Measurements from ENCODE around the gene PTPMT1. TPM values are rescaled to one million over a fixed set of nuclear protein-coding genes. Genes with fewer than 3 reads are reported as not detected.
"Not testable (repeated sequence)": the region's sequence is repeated elsewhere in the genome, so short reads cannot be mapped to it uniquely, and the experiment has no call there.

Gene PTPMT1
- total RNA-seq, 3 donors from 2014 or later, result 130 to 139 (median 137) TPM

DNA sequence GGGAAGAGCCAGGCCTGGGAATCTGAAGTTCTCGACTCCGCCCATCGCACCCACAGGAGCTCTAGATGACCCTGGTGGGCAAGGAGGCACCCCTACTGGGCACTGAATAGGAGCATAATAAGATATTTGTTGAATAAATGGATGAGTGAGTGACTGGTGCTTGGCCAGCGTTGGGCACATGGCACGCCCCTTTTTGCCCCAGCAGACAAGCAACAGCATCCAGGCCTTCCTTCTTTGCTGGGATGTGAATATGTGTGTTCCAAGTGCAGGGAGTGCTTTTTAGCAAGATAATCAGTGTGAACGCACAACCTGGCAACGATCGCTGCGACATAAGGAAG is 12.0 kb upstream of the PTPMT1 start:
- Histone ChIP-seq H3K36me3 (no peaks in the 10 kb centered on the region), H3K4me1 (no peaks in the 10 kb centered on the region), H3K27ac (peak overlapping the region; percentile 94), H3K4me3 (peak overlapping the region; percentile 84 to 98 (median 85)), H3K9me3 (no peaks in the 10 kb centered on the region), H3K27me3 (no peaks in the 10 kb centered on the region)
- TF ChIP-seq POLR2A (IDR thresholded peaks at IDR 0.05) (no peak), POLR2AphosphoS5 (IDR thresholded peaks at IDR 0.05) (peak in 1 of 3 donors; percentile 2)
- TF ChIP-seq, protein P1, sequence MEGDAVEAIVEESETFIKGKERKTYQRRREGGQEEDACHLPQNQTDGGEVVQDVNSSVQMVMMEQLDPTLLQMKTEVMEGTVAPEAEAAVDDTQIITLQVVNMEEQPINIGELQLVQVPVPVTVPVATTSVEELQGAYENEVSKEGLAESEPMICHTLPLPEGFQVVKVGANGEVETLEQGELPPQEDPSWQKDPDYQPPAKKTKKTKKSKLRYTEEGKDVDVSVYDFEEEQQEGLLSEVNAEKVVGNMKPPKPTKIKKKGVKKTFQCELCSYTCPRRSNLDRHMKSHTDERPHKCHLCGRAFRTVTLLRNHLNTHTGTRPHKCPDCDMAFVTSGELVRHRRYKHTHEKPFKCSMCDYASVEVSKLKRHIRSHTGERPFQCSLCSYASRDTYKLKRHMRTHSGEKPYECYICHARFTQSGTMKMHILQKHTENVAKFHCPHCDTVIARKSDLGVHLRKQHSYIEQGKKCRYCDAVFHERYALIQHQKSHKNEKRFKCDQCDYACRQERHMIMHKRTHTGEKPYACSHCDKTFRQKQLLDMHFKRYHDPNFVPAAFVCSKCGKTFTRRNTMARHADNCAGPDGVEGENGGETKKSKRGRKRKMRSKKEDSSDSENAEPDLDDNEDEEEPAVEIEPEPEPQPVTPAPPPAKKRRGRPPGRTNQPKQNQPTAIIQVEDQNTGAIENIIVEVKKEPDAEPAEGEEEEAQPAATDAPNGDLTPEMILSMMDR (IDR thresholded peaks at IDR 0.05), result peak in 1 of 3 donors; percentile 14
- no peak for DNase-seq (ENCODE audit: low spot score in 2 of 2)
- intact Hi-C loops (cut with DNase I; ENCODE audit: low total_unique reads), result no loop called here

DNA sequence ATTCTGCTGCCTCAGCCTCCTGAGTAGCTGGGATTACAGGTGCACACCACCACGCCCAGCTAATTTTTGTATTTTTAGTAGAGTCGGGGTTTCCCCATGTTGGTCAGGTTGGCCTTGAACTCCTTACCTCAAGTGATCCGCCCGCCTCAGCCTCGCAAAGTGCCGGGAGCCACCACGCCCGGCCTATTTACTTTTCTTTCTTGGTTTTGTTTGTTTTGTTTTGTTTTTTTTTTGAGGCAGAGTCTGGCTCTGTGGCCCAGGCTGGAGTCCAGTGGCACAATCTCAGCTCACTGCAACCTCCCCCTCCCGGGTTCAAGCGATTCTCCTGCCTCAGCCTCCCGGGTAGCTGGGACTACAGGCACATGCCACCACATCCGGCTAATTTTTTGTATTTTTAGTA is 8.4 kb upstream of the PTPMT1 start:
- H3K9me3 ChIP-seq; H3K27ac ChIP-seq; H3K36me3 ChIP-seq; DNase-seq (ENCODE audit: low spot score in 2 of 2); H3K4me1 ChIP-seq; H3K27me3 ChIP-seq; H3K4me3 ChIP-seq; intact Hi-C loops (cut with DNase I; ENCODE audit: low total_unique reads): not testable (repeated sequence)

DNA sequence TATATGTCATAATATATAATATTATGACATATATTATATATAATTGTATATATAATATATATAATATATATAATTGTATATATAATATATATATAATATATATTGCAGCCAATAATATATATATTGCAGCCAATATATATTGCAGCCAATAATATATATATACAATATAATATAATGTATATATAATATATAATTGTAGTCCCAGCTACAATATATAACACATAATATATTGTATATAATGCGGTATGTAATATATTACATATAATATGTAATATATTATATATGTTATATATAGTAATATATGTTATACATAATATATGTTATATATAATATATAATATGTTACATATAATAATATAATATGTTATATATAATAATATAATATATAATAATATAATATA is 6.7 kb upstream of the PTPMT1 start:
- Histone ChIP-seq H3K27ac (no peak overlapping the region), H3K9me3 (no peaks in the 10 kb centered on the region), H3K4me1 (no peaks in the 10 kb centered on the region), H3K36me3 (no peaks in the 10 kb centered on the region), H3K4me3 (no peak overlapping the region), H3K27me3 (no peaks in the 10 kb centered on the region)
- no peak for DNase-seq (ENCODE audit: low spot score in 2 of 2)
- TF ChIP-seq, protein P1 (IDR thresholded peaks at IDR 0.05), result no peak
- TF ChIP-seq POLR2A (IDR thresholded peaks at IDR 0.05) (no peak), POLR2AphosphoS5 (IDR thresholded peaks at IDR 0.05) (no peak)
- intact Hi-C loops (cut with DNase I; ENCODE audit: low total_unique reads), result no loop called here

GRCh38 chr11:47560426-47560825 is 5.0 kb upstream of the PTPMT1 start:
- Histone ChIP-seq H3K27ac (no peak overlapping the region), H3K4me1 (no peaks in the 10 kb centered on the region), H3K27me3 (no peaks in the 10 kb centered on the region), H3K36me3 (no peaks in the 10 kb centered on the region), H3K9me3 (no peaks in the 10 kb centered on the region), H3K4me3 (no peak overlapping the region)
- intact Hi-C loops (cut with DNase I; ENCODE audit: low total_unique reads), result no loop called here
- no peak for DNase-seq (ENCODE audit: low spot score in 2 of 2)
- no peak for TF ChIP-seq POLR2AphosphoS5 (IDR thresholded peaks at IDR 0.05)
- TF ChIP-seq POLR2A (IDR thresholded peaks at IDR 0.05), result no peak
- TF ChIP-seq, protein P1 (IDR thresholded peaks at IDR 0.05), result no peak

GRCh38 chr11:47562393-47562792 is 3.0 kb upstream of the PTPMT1 start:
- not testable (repeated sequence) for DNase-seq (ENCODE audit: low spot score in 2 of 2); H3K9me3 ChIP-seq; H3K4me1 ChIP-seq

GRCh38 chr11:47564366-47564765 is 1.0 kb upstream of the PTPMT1 start:
- DNase-seq (ENCODE audit: low spot score in 2 of 2), result not testable (repeated sequence)

More at GRCh38 chr11:47562393-47562792, 3.0 kb upstream of the PTPMT1 start:
- intact Hi-C loops (cut with DNase I; ENCODE audit: low total_unique reads); H3K27ac ChIP-seq; H3K4me3 ChIP-seq; H3K36me3 ChIP-seq; H3K27me3 ChIP-seq: not testable (repeated sequence)

DNA sequence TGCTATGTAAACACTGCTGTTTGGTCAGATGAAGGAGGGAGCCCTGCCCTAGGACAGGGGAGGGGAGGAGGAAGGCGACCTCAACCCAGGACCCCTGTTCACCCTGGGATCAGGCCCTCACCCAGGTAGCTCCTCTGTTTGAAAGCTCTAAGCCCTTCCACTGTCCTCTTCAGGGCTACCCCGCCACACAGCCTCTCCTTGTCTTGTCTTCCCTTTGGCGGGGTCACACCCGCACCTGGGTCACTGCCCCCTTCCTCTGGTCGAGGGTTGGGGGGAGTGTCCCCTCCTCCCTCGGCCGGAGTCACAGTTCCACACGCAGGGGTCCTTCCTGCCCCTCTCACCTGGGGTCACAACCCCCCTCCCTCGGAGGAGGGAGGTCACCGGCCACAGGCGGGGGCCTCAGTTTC is 463 bp upstream of the PTPMT1 start:
- no peaks in the 10 kb centered on the region for H3K36me3 ChIP-seq
- DNase-seq (ENCODE audit: low spot score in 2 of 2), result no peak
- intact Hi-C loops (cut with DNase I; ENCODE audit: low total_unique reads), result no loop called here
- TF ChIP-seq, protein P1 (IDR thresholded peaks at IDR 0.05), result no peak
- no peak for TF ChIP-seq POLR2AphosphoS5 (IDR thresholded peaks at IDR 0.05)
- TF ChIP-seq POLR2A (IDR thresholded peaks at IDR 0.05), result no peak
- H3K27me3 ChIP-seq, result no peaks in the 10 kb centered on the region
- H3K4me1 ChIP-seq, result no peaks in the 10 kb centered on the region
- no peaks in the 10 kb centered on the region for H3K9me3 ChIP-seq
- H3K4me3 ChIP-seq, result peak overlapping the region; percentile 70 to 97 (median 90)
- H3K27ac ChIP-seq, result peak overlapping the region; percentile 84 to 92

More at GRCh38 chr11:47564366-47564765, 1.0 kb upstream of the PTPMT1 start:
- H3K27ac ChIP-seq; intact Hi-C loops (cut with DNase I; ENCODE audit: low total_unique reads); H3K4me1 ChIP-seq; H3K27me3 ChIP-seq; H3K36me3 ChIP-seq; H3K9me3 ChIP-seq: not testable (repeated sequence)
- peak overlapping the region in 1 of 3 donors; percentile 97 for H3K4me3 ChIP-seq
